HG03575 (cell line): ENCODE measurements around the gene PIMREG.
"Not testable (repeated sequence)": the region's sequence is repeated elsewhere in the genome, so short reads cannot be mapped to it uniquely, and the experiment has no call there.

Experiments used
- ATAC-seq: cut with Tn5 transposase; IDR thresholded peaks from one replicate; pipeline ENCODE4 v1.9.1; 2021; ENCODE audit not compliant: unreplicated experiment, insufficient number of reproducible peaks, low FRiP score; ENCODE audit errors: extremely low read depth

The PIMREG gene

DNA sequence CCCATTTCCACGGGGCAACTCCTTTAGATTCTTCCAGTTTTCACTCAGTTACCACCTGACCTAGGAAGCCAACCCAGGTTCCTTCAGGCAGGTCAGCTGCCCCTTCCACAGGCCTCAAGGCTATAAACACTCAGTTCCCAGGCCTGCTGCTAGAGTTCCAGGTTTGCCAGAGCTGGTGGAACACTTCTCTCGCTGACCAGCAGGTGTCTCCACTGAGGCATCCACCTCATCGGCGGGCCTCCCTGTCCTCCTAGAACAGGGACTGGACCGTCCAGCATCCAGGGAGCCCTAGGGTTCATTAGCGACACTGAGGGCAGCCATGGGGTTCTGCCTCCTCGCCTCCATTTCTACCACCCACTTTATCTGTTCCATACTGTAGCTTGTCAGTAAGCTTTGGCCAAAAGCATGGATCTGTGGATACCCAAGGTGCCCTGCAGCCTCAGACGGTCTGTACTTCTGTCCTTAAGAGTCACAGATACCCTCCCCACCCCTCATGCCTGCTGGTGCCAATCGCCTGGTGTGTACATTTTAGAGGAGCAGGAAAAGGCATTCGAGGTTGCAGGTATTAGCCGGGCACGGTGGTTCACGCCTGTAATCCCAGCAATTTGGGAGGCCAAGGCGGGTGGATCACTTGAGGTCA lies 29.0 kb downstream of the PIMREG start:
- no peak for ATAC-seq

DNA sequence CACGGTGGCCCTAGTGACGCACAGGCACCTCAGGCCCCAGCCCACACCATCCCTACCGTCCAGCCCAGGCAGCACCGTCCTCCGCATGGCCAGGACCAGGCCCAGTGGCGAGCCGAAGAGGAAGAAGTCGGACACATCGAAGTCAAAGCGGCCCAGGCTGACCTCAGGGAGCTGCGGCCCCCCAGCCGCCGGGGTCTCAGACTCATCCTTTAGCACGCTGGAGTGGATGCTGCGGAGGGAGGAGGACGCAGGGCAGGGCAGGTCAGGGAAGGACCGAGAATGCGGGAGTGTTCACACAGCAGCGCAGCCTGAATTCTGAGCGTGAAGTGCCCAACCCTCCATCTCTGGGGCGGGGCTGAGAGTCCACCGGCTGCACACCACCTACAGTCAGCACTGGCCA lies 30.1 kb downstream of the PIMREG start:
- no peak for ATAC-seq

DNA sequence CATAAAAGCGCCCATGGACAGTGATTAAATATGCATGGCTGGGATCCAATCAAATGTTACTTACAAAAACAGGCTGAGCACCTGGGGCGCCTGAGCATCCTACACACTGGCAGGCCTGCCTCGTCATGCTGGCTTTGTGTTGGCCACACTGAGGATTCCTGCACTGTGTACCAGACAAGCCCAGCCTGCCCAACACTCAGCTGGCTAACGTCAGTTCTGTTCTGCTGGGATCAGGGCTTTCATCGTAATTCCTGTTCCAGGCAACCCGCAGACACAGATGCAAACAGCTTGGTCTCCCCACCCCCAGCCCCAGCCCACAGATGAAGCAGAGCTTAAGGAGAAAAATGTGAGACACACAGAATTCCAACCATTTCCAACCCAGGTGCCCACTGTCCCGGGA lies 30.7 kb downstream of the PIMREG start:
- no peak for ATAC-seq

DNA sequence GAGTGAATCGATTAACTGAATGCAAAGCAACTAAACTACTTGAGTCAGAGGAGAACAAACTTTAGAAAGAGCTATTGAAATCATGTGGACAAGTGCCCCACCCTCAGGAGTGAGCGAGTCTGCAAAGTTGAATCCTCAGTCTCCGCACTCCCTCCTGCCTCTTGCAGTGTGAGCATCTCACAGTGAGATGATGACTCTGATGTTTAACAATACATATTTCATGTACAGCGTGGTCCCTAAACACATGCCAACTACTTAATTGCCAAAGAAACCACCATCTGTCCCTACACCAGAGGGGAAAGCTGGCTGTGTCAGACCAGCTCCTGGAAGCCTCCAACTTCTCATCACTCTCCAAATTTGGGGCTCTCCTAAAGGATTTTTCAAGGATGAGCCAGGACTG lies 31.2 kb downstream of the PIMREG start:
- ATAC-seq = no peak

DNA sequence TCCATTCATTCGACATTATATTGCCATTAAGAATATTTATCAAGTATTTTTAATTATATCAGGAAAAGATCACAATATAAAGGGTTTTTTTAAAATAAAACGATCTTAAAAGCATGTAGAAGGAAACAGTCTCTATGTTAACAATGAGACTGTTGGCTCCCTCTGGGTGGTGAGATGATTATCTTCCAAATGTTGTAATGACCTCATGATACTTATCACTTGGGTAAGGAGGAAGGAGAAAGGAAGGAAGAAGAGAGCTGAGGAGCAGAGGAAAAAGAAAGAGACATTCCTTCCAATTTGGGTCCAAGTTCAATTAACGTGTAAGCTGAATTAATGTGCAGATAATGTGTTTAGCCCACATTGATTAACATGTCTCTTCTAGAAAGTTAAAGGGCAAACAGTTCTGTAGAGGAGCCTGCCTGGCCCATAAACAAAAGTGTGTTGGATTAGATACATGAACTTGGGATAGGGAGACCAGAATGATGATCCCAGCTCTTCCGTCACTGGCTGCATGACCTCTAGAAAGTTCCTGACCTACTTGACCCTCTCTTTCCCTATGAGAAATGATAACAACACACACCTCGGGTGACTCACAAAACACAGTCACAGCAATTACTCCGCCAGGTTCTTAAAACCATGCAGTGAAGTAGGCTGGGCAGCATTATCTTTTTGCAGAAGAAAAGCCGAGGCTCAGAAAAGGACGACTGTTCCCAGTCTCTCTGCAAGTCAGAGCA lies 32.0 kb downstream of the PIMREG start:
- no peak for ATAC-seq

DNA sequence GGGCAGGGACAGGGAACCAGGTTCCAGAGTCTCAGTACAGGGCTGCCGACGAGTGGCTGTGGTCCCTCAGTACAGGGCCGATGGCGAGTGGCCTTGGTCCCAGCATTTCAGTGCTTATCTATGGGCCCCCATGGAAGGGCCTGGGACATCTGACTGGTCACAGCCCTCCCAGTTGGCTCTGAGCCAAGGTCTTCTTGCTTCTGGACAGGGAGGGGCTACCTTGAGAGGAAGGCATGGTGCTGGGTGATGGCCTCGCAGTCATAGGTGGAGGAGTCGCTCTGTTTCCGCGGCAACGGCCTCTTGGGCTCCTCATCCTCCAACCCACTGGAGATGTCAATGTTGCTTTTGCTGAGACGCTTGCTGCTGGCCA lies 32.5 kb downstream of the PIMREG start:
- ATAC-seq = no peak

DNA sequence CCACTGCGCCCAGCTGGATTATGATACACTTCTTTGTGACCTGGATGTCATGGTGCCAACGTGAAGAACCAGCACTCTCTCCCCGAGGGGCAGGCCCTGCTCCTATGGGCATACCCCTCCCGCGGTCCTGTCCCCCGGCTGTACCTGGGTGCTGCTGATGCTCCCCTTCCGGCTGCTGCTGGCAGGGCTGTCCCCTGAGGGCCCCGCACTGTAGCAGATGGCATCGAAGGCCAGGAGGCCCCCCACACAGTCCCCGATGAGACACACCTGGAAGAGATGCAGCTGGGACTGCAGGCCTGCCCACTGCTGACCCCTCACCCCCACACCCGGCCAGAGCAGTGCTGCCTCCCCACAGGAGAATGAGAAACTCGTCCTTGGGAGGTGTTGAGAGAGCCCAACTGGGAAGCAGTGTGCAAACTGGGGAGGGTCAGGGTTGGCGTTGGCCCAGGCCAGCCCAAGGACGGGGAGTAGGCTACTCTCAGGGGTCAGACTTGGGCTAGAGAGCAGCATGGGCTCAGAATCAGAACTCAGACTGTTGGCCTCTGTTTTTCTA lies 33.7 kb downstream of the PIMREG start:
- ATAC-seq = no peak

DNA sequence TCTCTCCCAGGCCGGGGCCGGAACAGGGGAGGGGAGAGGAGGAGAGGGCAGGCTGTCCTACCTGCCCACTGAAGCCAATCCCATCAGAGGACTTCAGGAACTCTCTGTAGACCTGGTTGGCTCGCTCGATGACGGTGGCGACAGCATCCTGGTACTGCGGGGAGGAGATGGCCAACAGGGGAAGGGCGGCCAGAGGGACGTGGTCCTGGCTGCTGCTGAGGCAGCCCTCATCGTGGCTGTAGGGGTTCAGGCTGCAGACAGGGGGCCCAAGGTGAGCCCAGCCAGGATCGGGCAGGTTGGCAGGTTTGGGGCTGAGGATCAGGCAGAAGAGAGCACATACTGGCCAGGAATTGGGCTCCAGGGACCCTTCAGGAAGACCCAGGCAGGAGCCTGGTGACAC lies 34.2 kb downstream of the PIMREG start:
- no peak for ATAC-seq

DNA sequence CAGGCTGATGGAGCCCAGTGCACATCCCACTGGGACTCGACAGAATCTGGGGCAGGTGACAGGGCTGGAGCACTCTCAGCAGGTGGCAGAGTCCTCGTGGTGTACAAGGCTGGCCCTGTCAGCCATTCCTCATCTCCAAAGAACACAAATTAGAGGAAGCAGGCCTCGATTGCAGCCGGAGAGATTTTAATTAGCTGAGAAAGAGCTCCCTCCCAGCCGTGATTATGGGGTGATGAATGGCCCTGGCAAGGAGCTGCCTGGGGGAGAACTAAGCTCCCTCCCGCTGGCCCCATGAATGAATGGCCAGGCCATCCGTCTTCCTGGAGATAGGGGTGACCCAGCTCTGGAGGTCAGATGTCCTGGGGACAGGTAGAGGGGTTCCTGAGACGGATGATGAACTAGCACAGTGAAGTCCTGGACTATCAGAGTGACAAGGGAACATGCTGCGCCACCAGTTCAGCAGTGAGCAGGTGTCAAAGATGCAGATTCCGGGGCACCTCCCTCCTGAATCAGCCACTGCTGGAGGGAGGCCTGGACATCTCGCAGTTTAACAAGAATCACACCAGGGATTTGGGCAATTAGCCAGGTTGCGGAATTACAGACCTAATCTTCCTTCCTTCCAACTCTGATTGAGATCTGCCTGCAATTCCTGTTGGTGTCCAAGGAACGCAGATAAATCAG lies 35.5 kb downstream of the PIMREG start:
- ATAC-seq = no peak

DNA sequence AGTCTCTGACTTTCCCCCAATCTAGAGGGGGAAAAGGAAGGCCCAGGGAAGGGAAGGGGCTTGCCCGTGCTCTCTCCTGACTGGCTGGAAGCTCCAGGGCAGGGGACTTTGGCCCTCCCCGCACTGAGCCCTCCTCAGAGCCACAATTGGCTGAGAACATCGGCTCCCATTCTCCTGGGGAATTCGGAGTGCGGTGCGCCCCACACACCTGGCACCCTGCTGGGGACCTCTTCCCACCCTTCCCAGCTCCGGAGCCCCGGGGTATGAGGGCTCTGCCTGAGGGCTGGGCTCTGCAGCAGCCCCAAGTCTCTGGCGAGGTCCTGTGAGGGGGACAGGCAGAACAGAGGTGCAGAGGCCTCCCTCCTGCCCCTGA lies 36.0 kb downstream of the PIMREG start:
- no peak for ATAC-seq

DNA sequence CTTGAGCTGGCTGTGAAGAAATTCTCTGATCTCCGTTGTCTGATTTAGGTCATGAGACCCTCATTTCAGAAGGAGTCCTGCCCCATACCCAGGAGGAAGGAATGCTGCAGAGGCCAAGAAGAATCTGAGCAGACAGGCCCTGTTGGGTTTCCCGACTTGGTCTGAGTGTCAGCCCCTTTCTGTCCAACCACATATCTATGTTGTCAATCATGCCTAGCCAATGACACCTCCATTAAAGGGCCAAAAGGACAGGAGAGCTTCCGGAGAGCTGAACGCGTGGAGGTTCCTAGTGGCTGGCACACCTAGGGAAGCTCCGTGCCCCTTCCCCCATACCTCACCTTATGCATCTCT lies 37.8 kb downstream of the PIMREG start:
- ATAC-seq = no peak

DNA sequence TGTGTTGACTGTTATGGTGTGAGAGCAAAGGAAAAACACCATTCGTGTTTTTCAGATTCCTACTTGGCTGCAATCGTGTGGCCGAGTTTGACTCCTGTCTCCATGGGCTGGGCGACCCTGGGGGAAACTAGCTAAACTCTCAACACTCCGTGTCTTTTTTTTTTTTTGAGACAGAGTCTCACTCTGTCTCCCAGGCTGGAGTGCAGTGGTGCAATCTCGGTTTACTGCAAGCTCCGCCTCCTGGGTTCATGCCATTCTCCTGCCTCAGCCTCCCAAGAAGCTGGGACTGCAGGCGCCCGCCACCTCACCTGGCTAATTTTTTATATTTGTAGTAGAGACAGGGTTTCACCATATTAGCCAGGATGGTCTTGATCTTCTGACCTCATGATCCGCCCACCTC lies 38.5 kb downstream of the PIMREG start:
- ATAC-seq = not testable (repeated sequence)

DNA sequence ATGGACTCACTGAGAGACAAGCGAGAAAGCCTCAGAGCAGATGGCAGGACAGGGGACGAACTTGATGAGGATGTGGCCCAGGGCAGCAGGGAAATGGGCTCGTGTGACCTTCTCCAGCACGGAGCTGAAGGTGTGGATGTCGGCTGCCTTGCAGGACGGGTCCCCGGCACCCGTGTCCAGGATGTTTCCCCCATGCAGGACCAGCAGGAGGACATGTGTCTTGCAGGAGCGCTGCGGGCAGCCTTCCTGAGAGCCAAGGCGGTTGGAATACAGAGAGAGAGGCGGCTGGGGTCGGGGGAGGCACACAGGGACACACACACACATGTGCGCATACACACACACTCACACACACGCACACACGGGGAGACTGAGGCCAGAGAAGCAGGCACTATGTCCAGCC lies 39.3 kb downstream of the PIMREG start:
- no peak for ATAC-seq

DNA sequence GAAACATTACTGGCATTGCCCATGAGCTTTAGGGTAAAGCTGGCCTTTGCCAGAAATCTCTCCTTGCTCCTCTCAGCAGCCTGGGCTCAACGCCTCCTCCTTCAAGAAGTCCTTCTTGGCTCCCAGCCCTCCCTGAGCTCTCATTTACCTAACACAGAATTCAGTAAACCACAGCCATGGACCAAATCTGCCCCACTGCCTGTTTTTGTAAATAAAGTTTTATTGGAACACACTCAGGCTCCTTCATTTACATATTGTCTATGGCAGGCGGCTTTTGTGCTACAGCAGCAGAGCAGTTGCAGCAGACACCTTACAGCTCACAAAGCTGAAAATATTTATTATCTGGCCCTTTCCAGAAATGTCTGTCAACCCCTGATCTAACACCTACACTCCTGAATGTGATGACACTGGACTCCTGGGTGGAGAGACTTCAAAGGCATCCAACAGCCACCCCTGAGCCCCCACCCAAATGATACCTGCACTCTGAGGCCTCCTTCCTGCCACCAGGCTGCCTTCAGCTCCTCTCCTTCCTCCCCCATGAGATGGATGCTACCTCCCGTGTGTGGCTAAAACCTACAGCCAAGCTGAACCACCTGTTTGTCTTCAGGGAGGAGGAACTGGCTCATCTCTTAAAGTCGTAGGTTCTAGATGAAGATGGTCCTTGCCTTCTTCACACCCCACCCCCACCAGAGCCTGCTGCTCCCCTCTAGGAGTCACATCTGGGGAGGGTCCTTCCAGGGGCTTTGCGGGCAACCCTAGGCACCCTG lies 41.6 kb downstream of the PIMREG start:
- no peak for ATAC-seq

DNA sequence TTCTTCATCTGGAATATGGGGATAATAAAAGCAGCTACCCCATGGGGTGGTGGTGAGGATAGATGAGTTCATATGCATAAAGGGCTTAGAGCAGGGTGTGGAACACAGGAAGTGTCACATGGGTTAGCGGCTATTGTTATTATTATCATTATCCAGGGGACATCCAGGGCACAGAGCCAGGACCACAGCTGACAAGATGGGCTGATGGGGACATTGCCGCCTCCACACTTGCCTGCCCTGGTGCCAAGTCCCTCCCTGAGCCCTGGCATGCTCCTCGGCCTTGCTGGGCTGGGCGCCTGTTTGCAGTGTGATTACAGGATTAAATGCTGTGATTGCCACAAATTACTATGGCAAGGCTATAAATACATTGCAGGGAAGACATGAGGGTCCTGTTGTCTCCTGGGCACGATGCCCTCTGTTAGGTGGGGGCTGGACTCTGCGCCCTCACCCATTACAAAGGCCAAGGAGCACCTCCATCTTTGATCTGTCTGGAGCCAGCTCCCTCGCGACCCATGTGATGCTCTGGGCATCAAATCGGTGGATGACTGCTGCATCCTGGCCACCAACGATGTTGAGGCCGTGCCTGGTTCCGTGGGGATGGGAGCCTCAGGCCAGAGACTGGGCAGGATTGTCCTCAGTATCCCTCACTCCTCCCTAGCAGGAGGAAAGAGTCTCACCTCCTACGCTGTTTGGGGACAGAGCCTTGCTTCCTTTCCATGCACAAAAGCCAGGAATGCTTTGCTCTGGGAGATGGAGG lies 43.2 kb downstream of the PIMREG start:
- no peak for ATAC-seq

DNA sequence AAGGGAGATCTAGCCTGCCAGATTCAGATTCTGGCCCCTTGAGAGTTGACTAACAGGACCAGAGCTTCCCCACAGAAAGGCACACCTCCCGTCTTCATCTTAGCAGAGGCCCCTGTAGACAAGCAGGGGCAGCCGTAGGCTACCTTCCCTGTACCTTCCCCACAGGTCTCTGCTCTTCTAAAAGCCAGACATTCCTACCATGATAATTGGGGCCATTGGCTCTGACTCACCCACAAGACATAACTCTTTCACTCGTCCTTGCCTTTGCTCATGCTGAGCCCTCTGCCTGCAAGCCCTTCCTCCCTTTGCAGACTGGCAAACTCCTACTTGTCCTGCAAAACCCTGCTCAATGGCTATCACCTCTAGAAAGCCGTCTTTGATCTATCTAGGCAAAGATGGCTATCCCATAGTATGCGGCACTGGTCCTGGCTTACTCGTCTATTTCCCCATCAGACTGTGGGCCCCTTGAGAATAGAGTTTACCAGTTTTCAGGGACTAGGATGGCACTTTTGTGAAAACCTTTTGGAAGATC lies 43.8 kb downstream of the PIMREG start:
- no peak for ATAC-seq

DNA sequence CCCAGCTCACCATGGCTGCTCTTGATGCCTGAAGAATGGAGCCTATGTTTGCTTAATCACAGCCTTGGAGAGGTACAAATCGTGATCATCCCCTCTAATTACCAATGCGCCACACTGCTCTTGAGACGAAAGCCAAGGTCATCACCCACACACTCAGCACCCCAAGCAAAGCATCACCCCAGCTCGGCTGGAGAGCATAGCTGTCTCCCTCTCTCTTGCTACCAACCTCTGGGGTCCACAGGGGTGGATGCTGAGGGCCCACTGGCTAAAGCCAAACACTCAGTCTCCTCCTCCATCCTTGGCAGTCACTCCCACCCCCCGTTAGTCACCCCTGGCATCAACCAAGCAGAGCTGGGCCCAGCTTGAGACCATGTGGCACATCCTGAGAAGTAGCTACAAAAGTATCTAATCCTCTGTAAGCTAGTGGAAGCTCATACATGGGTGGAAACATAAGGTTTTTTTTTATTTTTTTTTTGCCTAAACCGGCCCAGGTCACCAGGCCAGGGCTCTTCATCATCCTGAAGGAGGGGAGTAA lies 44.8 kb downstream of the PIMREG start:
- ATAC-seq = no peak

DNA sequence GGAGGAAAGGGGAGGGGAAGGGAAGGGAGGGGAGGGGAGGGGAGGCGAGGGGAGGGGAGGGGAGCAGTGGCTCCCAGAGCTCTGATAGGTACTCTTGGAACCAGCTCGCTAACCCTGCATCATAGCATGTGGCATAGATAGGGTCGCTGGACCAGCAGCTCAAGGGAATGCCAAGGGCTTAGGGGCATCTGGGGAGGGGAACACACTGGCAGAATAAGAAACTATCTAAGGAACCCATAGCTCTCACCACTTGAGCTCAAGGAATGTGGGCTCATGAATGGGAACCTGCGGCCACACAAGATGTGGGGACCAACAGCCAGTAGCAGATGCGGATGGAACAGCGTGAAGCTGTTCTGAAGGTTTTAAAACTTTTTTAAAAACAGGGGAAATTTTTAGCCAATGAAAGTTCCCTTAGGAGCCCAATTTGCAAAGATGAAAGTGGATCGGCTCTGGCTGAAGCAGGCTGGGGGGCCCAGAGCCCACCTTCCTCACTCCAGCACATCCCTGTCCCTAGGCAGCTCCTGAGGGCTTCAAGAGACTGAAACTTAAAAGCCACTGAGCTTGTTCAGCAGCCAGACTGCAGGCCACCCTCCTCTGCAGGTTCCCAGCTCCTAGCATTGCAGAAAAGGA lies 46.9 kb downstream of the PIMREG start:
- no peak for ATAC-seq
